ENCODE measurements around the gene GARS1.

GARS1 gene

GRCh38 chr7:30552330-30552729 is 42.3 kb upstream of the GARS1 start:
- no peaks in the 10 kb centered on the region; the same call in none of the 2 replicates for H3K36me3 ChIP-seq (ENCODE audit: control insufficient read depth, insufficient read depth, low read length)
- no peak for TF ChIP-seq CTCF (IDR thresholded peaks at IDR 0.05; ENCODE audit: insufficient read depth, low read length, poor library complexity, severe bottlenecking)
- no peak for DNase-seq (ENCODE audit: extremely low read depth, insufficient read length)

DNA sequence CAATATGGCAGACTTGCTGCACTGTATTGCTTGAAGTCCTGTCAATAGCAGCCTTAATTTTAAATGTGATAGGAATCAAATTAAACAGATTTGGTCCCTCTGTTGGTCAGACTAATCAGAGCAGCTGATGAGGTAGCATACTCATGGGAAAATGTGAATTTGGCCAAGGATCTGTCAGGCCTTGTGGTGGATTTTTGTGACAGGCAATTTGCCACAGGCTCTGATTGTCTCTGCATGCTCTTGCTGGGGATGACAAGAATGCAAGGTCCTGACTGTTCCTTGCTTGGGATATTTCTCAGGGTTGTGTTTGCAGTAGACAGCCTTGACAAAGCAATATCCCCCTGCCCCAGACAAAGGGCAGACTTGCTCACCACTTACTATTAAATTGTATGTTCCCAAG is 41.5 kb upstream of the GARS1 start:
- Histone ChIP-seq H3K36me3 (ENCODE audit: control insufficient read depth, insufficient read depth, low read length) (no peaks in the 10 kb centered on the region; the same call in none of the 2 replicates), H3K4me3 (replicated peaks; ENCODE audit: low read depth, low read length) (no peak overlapping the region), H3K27me3 (replicated peaks; ENCODE audit: control insufficient read depth, insufficient read depth, low read length) (no peaks in the 10 kb centered on the region)
- TF ChIP-seq CTCF (IDR thresholded peaks at IDR 0.05; ENCODE audit: insufficient read depth, low read length, poor library complexity, severe bottlenecking): no peak
- no peak for DNase-seq (ENCODE audit: extremely low read depth, insufficient read length)

More at GRCh38 chr7:30552330-30552729, 42.3 kb upstream of the GARS1 start:
- no peaks in the 10 kb centered on the region for H3K27me3 ChIP-seq (replicated peaks; ENCODE audit: control insufficient read depth, insufficient read depth, low read length)
- no peak overlapping the region for H3K4me3 ChIP-seq (replicated peaks; ENCODE audit: low read depth, low read length)

DNA sequence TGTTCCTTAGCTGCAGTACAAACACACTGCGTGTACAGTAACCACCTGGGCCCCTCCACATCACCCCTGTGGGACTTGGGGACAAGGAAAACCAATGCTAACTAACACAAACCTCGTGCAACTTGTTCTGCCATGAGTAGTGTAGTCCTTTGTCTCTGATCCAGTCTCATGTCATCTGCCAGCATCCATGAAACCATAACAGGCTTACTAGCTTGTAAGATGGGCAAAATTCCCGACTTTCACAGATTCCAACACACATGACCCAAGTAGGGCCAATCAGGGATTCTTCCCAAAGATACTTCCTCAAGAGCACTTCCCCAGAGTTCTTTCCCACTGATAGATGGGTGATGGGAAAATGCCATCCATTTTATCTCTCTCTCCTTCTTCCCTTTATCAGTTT is 41.1 kb upstream of the GARS1 start:
- no peaks in the 10 kb centered on the region for H3K27me3 ChIP-seq (replicated peaks; ENCODE audit: control insufficient read depth, insufficient read depth, low read length)
- TF ChIP-seq CTCF (IDR thresholded peaks at IDR 0.05; ENCODE audit: insufficient read depth, low read length, poor library complexity, severe bottlenecking): no peak
- DNase-seq (ENCODE audit: extremely low read depth, insufficient read length): no peak
- no peaks in the 10 kb centered on the region; the same call in none of the 2 replicates for H3K36me3 ChIP-seq (ENCODE audit: control insufficient read depth, insufficient read depth, low read length)
- no peak overlapping the region for H3K4me3 ChIP-seq (replicated peaks; ENCODE audit: low read depth, low read length)

GRCh38 chr7:30555525-30555924 is 39.2 kb upstream of the GARS1 start:
- TF ChIP-seq CTCF (IDR thresholded peaks at IDR 0.05; ENCODE audit: insufficient read depth, low read length, poor library complexity, severe bottlenecking): no peak
- H3K27me3 ChIP-seq (replicated peaks; ENCODE audit: control insufficient read depth, insufficient read depth, low read length): no peaks in the 10 kb centered on the region
- no peak overlapping the region for H3K4me3 ChIP-seq (replicated peaks; ENCODE audit: low read depth, low read length)
- no peak for DNase-seq (ENCODE audit: extremely low read depth, insufficient read length)
- no peaks in the 10 kb centered on the region; the same call in none of the 2 replicates for H3K36me3 ChIP-seq (ENCODE audit: control insufficient read depth, insufficient read depth, low read length)

DNA sequence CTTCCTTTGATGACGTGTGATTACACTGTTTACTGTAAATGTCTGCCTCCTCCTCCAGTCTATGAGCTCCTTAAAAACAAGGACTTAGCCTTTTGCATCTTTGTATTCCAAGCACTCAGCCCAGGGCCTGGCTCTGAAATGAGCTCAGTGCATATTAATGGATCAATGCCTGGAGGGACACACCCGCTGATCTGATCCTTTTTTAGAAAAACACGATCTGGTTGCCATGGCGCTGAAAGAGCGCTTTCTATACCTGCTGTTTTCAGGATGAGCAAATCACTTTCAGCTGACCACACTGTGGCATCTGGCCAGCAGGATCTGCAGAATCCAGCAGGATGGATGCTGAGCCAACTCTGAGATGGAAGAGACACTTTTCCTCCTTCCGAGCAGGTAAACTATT is 37.8 kb upstream of the GARS1 start:
- DNase-seq (ENCODE audit: extremely low read depth, insufficient read length): no peak
- no peaks in the 10 kb centered on the region; the same call in none of the 2 replicates for H3K36me3 ChIP-seq (ENCODE audit: control insufficient read depth, insufficient read depth, low read length)
- no peak for TF ChIP-seq CTCF (IDR thresholded peaks at IDR 0.05; ENCODE audit: insufficient read depth, low read length, poor library complexity, severe bottlenecking)
- H3K27me3 ChIP-seq (replicated peaks; ENCODE audit: control insufficient read depth, insufficient read depth, low read length): no peaks in the 10 kb centered on the region
- H3K4me3 ChIP-seq (replicated peaks; ENCODE audit: low read depth, low read length): no peak overlapping the region

- no peak overlapping the region for H3K4me3 ChIP-seq (replicated peaks; ENCODE audit: low read depth, low read length)
- no peaks in the 10 kb centered on the region for H3K27me3 ChIP-seq (replicated peaks; ENCODE audit: control insufficient read depth, insufficient read depth, low read length)
- DNase-seq (ENCODE audit: extremely low read depth, insufficient read length): no peak
- no peaks in the 10 kb centered on the region; the same call in none of the 2 replicates for H3K36me3 ChIP-seq (ENCODE audit: control insufficient read depth, insufficient read depth, low read length)
- no peak for TF ChIP-seq CTCF (IDR thresholded peaks at IDR 0.05; ENCODE audit: insufficient read depth, low read length, poor library complexity, severe bottlenecking)
These were observed 37.4 kb upstream of the GARS1 start for GRCh38 chr7:30557245-30557644.

All from GM06990 (cell line).